Tibial nerve (tissue), 4 donors: ENCODE results near the gene ADIPOQ.
"Not testable (repeated sequence)": the region's sequence is repeated elsewhere in the genome, so short reads cannot be mapped to it uniquely, and the experiment has no call there.

Source experiments
- EP300 ChIP-seq, 2 donors: sonication (generic); formaldehyde crosslinking; IDR thresholded peaks; one replicate each; pipeline ENCODE4 v1.6.1; 2017; ENCODE audit warnings: antibody characterized with exemption in 2 of 2, mild to moderate bottlenecking in 1 of 2
- TF ChIP-seq, protein P1 (sequence below), 5 experiments: fragments of 200-600 bp in 3 of 5; fragments of 450-650 bp in 2 of 5; sonication (generic) in 3 of 5; IDR thresholded peaks; one replicate each; pipeline ENCODE4 v1.5.1; 2016 to 2019; ENCODE audit warnings: antibody characterized with exemption in 5 of 5, mild to moderate bottlenecking in 3 of 5, moderate library complexity in 2 of 5

- TF ChIP-seq, protein P1, sequence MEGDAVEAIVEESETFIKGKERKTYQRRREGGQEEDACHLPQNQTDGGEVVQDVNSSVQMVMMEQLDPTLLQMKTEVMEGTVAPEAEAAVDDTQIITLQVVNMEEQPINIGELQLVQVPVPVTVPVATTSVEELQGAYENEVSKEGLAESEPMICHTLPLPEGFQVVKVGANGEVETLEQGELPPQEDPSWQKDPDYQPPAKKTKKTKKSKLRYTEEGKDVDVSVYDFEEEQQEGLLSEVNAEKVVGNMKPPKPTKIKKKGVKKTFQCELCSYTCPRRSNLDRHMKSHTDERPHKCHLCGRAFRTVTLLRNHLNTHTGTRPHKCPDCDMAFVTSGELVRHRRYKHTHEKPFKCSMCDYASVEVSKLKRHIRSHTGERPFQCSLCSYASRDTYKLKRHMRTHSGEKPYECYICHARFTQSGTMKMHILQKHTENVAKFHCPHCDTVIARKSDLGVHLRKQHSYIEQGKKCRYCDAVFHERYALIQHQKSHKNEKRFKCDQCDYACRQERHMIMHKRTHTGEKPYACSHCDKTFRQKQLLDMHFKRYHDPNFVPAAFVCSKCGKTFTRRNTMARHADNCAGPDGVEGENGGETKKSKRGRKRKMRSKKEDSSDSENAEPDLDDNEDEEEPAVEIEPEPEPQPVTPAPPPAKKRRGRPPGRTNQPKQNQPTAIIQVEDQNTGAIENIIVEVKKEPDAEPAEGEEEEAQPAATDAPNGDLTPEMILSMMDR (IDR thresholded peaks at IDR 0.05): not testable (repeated sequence)
- TF ChIP-seq EP300 (IDR thresholded peaks at IDR 0.05): not testable (repeated sequence)
Observed at GRCh38 chr3:186874216-186874615, 31.7 kb downstream of the ADIPOQ start.
